H1 (cell line): ENCODE measurements around the gene SRCIN1. TPM values are rescaled to one million over a fixed set of nuclear protein-coding genes. Genes with fewer than 3 reads are reported as not detected.

Experiments
- CTCF ChIA-PET: fragments of 300-600 bp; sonication (Branson Sonifier 250); formaldehyde crosslinking; loops from one replicate; lab custom pipeline; 2021; ENCODE audit not compliant: partially characterized antibody; lab: Charles Lee
- POLR2A ChIA-PET: fragments of 300-600 bp; sonication (Branson Sonifier 250); formaldehyde crosslinking; loops from one replicate; lab custom pipeline; 2021; ENCODE audit warnings: inconsistent platforms; ENCODE audit not compliant: partially characterized antibody; lab: Charles Lee
- DNase-seq, 2 experiments: peaks; one replicate each; pipeline versions ENCODE4 v3.0.0 to v3.0.0-alpha.2; 2010 to 2022; ENCODE audit warnings: low spot score in 2 of 2, low read depth in 1 of 2, mixed read lengths in 1 of 2
- FAIRE-seq: peaks from 2 replicates; lab custom pipeline; 2011; peaks lifted over from hg19 to GRCh38; lab: Jason Lieb, UNC
- H2AFZ ChIP-seq: 2 replicates; pipeline ENCODE4 v1.8.1; 2012; ENCODE audit warnings: low read length, inconsistent platforms
- H2AK5ac ChIP-seq: 2 replicates; pipeline ENCODE4 v1.6.1; 2013; ENCODE audit warnings: low read depth, low read length
- H2BK120ac ChIP-seq: replicated peaks from 2 replicates; pipeline ENCODE3; 2013; ENCODE audit warnings: low read depth, low read length, inconsistent platforms
- H2BK12ac ChIP-seq: 2 replicates; pipeline ENCODE4 v1.6.1; 2013; ENCODE audit warnings: low read depth, low read length
- H2BK15ac ChIP-seq: 2 replicates; pipeline ENCODE4 v1.6.1; 2013; ENCODE audit warnings: low read length
- H2BK20ac ChIP-seq: 2 replicates; pipeline ENCODE4 v1.6.1; 2013; ENCODE audit warnings: low read length
- H2BK5ac ChIP-seq: 2 replicates; pipeline ENCODE4 v1.6.1; 2013; ENCODE audit warnings: low read depth, low read length
- H3K14ac ChIP-seq: 2 replicates; pipeline ENCODE4 v1.6.1; 2013; ENCODE audit warnings: inconsistent platforms; ENCODE audit not compliant: insufficient read length
- H3K18ac ChIP-seq: 2 replicates; pipeline ENCODE4 v1.6.1; 2013; ENCODE audit warnings: low read length; ENCODE audit errors: extremely low read depth
- H3K23ac ChIP-seq: 2 replicates; pipeline ENCODE4 v1.6.1; 2013; ENCODE audit warnings: inconsistent platforms; ENCODE audit not compliant: insufficient read length
- H3K23me2 ChIP-seq: 2 replicates; pipeline ENCODE4 v1.6.1; 2013; ENCODE audit warnings: low read depth, low read length
- H3K27ac ChIP-seq: 2 replicates; pipeline ENCODE4 v1.6.1; 2011; ENCODE audit warnings: low read depth, low read length, inconsistent platforms
- H3K27me3 ChIP-seq, 4 experiments: replicated peaks in 1 of 4; 1 replicate in 1 of 4; 2 replicates in 3 of 4; pipeline versions ENCODE4 v1.6.1 to v1.8.1; 2011 to 2013; ENCODE audit warnings: low read length in 3 of 4, mild to moderate bottlenecking in 3 of 4, inconsistent platforms in 2 of 4, mixed read lengths in 2 of 4, moderate library complexity in 1 of 4; ENCODE audit not compliant: control insufficient read depth in 3 of 4, insufficient read depth in 3 of 4; ENCODE audit errors: extremely low read depth in 1 of 4
- H3K36me3 ChIP-seq, 4 experiments: 2 replicates each; pipeline versions ENCODE4 v1.6.1 to v1.8.1; 2011 to 2013; ENCODE audit warnings: mild to moderate bottlenecking in 4 of 4, low read length in 3 of 4, moderate library complexity in 2 of 4, control low read depth in 1 of 4, inconsistent platforms in 1 of 4; ENCODE audit not compliant: insufficient read depth in 4 of 4, control insufficient read depth in 2 of 4
- H3K4ac ChIP-seq: replicated peaks from 2 replicates; pipeline ENCODE3; 2013; ENCODE audit warnings: low read length, low read depth, mixed read lengths, inconsistent platforms; ENCODE audit not compliant: insufficient read length
- H3K4me1 ChIP-seq, 4 experiments: replicated peaks in 1 of 4; 1 replicate in 1 of 4; 2 replicates in 3 of 4; pipeline versions ENCODE4 v1.6.1 to v1.8.1; 2011 to 2013; ENCODE audit warnings: low read length in 3 of 4, inconsistent platforms in 2 of 4, mixed read lengths in 1 of 4; ENCODE audit not compliant: insufficient read depth in 4 of 4, control insufficient read depth in 3 of 4
- H3K4me2 ChIP-seq, 2 experiments: 2 replicates each; pipeline versions ENCODE4 v1.6.1 to v1.8.1; 2011 to 2013; ENCODE audit warnings: low read depth in 2 of 2, low read length in 2 of 2, control low read depth in 1 of 2, inconsistent platforms in 1 of 2, mild to moderate bottlenecking in 1 of 2; ENCODE audit not compliant: insufficient read depth in 1 of 2
- H3K4me3 ChIP-seq, 4 experiments: fragments of 200-600, 300-600 bp in 1 of 4; sonication (generic), shearing (Covaris generic), sonication (Bioruptor Twin) in 1 of 4; 2 replicates each; pipeline versions ENCODE4 v1.5.1 to v1.8.1; 2011 to 2016; ENCODE audit warnings: low read length in 4 of 4, low read depth in 3 of 4, control low read depth in 2 of 4, inconsistent platforms in 2 of 4, mild to moderate bottlenecking in 2 of 4, mixed read lengths in 1 of 4, moderate library complexity in 1 of 4; ENCODE audit not compliant: insufficient read depth in 2 of 4; ENCODE audit errors: extremely low read depth in 1 of 4
- H3K56ac ChIP-seq: replicated peaks from 2 replicates; pipeline ENCODE3; 2013; ENCODE audit warnings: low read depth, mild to moderate bottlenecking, mixed read lengths, low read length, inconsistent platforms; ENCODE audit not compliant: insufficient read length
- H3K79me1 ChIP-seq: 2 replicates; pipeline ENCODE4 v1.6.1; 2013; ENCODE audit warnings: low read depth, low read length, control low read depth
- H3K79me2 ChIP-seq, 2 experiments: 2 replicates each; pipeline versions ENCODE4 v1.6.1 to v1.8.1; 2012 to 2013; ENCODE audit warnings: low read length in 2 of 2, mild to moderate bottlenecking in 2 of 2, inconsistent platforms in 1 of 2; ENCODE audit not compliant: insufficient read depth in 2 of 2, control insufficient read depth in 1 of 2
- H3K9ac ChIP-seq, 4 experiments: replicated peaks in 1 of 4; 1 replicate in 1 of 4; 2 replicates in 3 of 4; pipeline versions ENCODE4 v1.6.1 to v1.8.1; 2011 to 2013; ENCODE audit warnings: low read depth in 3 of 4, low read length in 3 of 4, control low read depth in 2 of 4, mild to moderate bottlenecking in 2 of 4, moderate library complexity in 2 of 4, inconsistent platforms in 1 of 4; ENCODE audit errors: extremely low read depth in 1 of 4
- H3K9me3 ChIP-seq, 2 experiments: 2 replicates each; pipeline versions ENCODE4 v1.6.1 to v1.8.1; 2012 to 2013; ENCODE audit warnings: mild to moderate bottlenecking in 2 of 2, moderate library complexity in 2 of 2, control low read depth in 1 of 2, inconsistent platforms in 1 of 2, low read depth in 1 of 2, low read length in 1 of 2, mixed read lengths in 1 of 2; ENCODE audit not compliant: insufficient read depth in 2 of 2
- H4K20me1 ChIP-seq, 2 experiments: replicated peaks in 1 of 2; 2 replicates each; pipeline versions ENCODE3 to v1.8.1; 2011 to 2013; ENCODE audit warnings: inconsistent platforms in 2 of 2, low read length in 2 of 2, mild to moderate bottlenecking in 1 of 2; ENCODE audit not compliant: insufficient read depth in 2 of 2, control insufficient read depth in 1 of 2
- H4K5ac ChIP-seq: 2 replicates; pipeline ENCODE4 v1.6.1; 2013; ENCODE audit warnings: low read length, low read depth, mixed read lengths, inconsistent platforms; ENCODE audit not compliant: insufficient read length
- H4K8ac ChIP-seq: 2 replicates; pipeline ENCODE4 v1.8.0; 2013; ENCODE audit warnings: mild to moderate bottlenecking, moderate library complexity, low read length, inconsistent platforms; ENCODE audit not compliant: insufficient read depth; ENCODE audit errors: extremely low read depth
- H4K91ac ChIP-seq: replicated peaks from 2 replicates; pipeline ENCODE3; 2013; ENCODE audit warnings: low read length, mixed read lengths, inconsistent platforms; ENCODE audit not compliant: insufficient read length
- ASH2L ChIP-seq: fragments of 200-600, 300-600 bp; sonication (generic); IDR thresholded peaks from one replicate; pipeline ENCODE4 v1.7.1; 2017; ENCODE audit warnings: low read length
- CTBP2 ChIP-seq: IDR thresholded peaks from 2 replicates; pipeline ENCODE4 v1.7.0; 2011; ENCODE audit warnings: borderline replicate concordance, mild to moderate bottlenecking, moderate library complexity, mixed read lengths, low read length; ENCODE audit not compliant: insufficient read depth, insufficient read length
- GTF2F1 ChIP-seq: IDR thresholded peaks from 2 replicates; pipeline ENCODE4 v1.6.1; 2012; ENCODE audit warnings: low read depth, low read length, improper control_type of control experiment, borderline replicate concordance
- HDAC6 ChIP-seq: IDR thresholded peaks from one replicate; pipeline ENCODE4 v1.7.1; 2012; ENCODE audit warnings: low read depth, mild to moderate bottlenecking, inconsistent platforms, low read length, moderate library complexity
- JUN ChIP-seq: IDR thresholded peaks from 2 replicates; pipeline ENCODE4 v1.6.1; 2011; ENCODE audit warnings: low read depth, mild to moderate bottlenecking, improper control_type of control experiment, low read length
- MAFK ChIP-seq: IDR thresholded peaks from 2 replicates; pipeline ENCODE4 v1.6.1; 2012; ENCODE audit warnings: low read depth, mild to moderate bottlenecking, improper control_type of control experiment, low read length
- NANOG ChIP-seq: IDR thresholded peaks from 2 replicates; pipeline ENCODE4 v1.6.1; 2011; ENCODE audit warnings: low read length, low read depth, mild to moderate bottlenecking, inconsistent platforms; ENCODE audit not compliant: insufficient read depth, poor library complexity, severe bottlenecking
- NRF1 ChIP-seq: IDR thresholded peaks from 2 replicates; pipeline ENCODE4 v1.6.1; 2011; ENCODE audit warnings: mild to moderate bottlenecking, low read depth, low read length, improper control_type of control experiment
- SIN3A ChIP-seq, 2 experiments: IDR thresholded peaks in 1 of 2; conservative IDR thresholded peaks in 1 of 2; 2 replicates each; pipeline ENCODE4 v1.6.1; 2011 to 2012; ENCODE audit warnings: low read length in 2 of 2, improper control_type of control experiment in 1 of 2, low read depth in 1 of 2, mild to moderate bottlenecking in 1 of 2
- SIRT6 ChIP-seq: IDR thresholded peaks from one replicate; pipeline ENCODE4 v1.7.1; 2012; ENCODE audit warnings: low read length, inconsistent platforms
- SP4 ChIP-seq: IDR thresholded peaks from 2 replicates; pipeline ENCODE4 v1.6.1; 2012; ENCODE audit warnings: low read length, inconsistent platforms
- WGBS, 2 experiments: shearing (Covaris generic) in 1 of 2; methylation state at CpG; one replicate each; pipeline versions ENCODE4 v1.1.6 to v1.1.7; 2013 to 2015; ENCODE audit warnings: low lambda C conversion rate in 2 of 2, mixed read lengths in 2 of 2, inconsistent platforms in 1 of 2, low coverage in 1 of 2, missing lambda C conversion rate in 1 of 2; ENCODE audit not compliant: insufficient replicate concordance in 2 of 2, insufficient coverage in 1 of 2, insufficient read length in 1 of 2; ENCODE audit errors: extremely low coverage in 1 of 2, missing lambda C conversion rate in 1 of 2; 5-methylcytosine and 5-hydroxymethylcytosine counted together
- polyA plus RNA-seq, 7 experiments: library from polyadenylated mRNA; depleted of rRNA in 3 of 7; stranded (reverse) in 5 of 7; unstranded in 2 of 7; fragments of >200 nt in 5 of 7; fragments of 200-250 nt in 2 of 7; gene quantifications; 1 replicate in 5 of 7; 2 replicates in 1 of 7; 4 replicates in 1 of 7; pipeline versions ENCODE4 v1.2.1 to v1.2.3, GENCODE V29; 2011 to 2013; ENCODE audit warnings: missing spikeins in 2 of 7, mixed read lengths in 2 of 7
- total RNA-seq: library from RNA; stranded (reverse); fragmentation: NEBNext Ultra II Directional; extraction: Animal tissue kit (Norgen Biotek cat#: 25700); gene quantifications from 2 replicates; pipeline ENCODE4 v1.2.1, GENCODE V29; 2021

The SRCIN1 gene
- total and polyA plus RNA-seq, 2 of the 8 experiments (the other 6 are each of a cell fraction or from before 2014, with no cell fraction given) = 2.8 to 3.8 TPM

- DNase-seq (no peak), FAIRE-seq (no peak)
- Histone ChIP-seq H2BK15ac (peak overlapping the region; percentile 47), H3K27me3 (peaks cover 0 to 4% (median 1%) of the 10 kb centered on the region in 4 experiments; a peak in 3 of 7 replicates), H4K91ac (no peak overlapping the region), H4K20me1 (peaks cover 0 to 9% of the 10 kb centered on the region in 2 experiments), H3K14ac (no peak overlapping the region), H4K8ac (no peak overlapping the region; the same call in 1 of the 2 replicates), H3K23ac (no peak overlapping the region), H3K4me3 (no peak overlapping the region), H3K9me3 (no peaks in the 10 kb centered on the region), H3K27ac (no peak overlapping the region), H3K18ac (no peak overlapping the region; the same call in 1 of the 2 replicates), H2AK5ac (no peak overlapping the region), H2BK5ac (no peak overlapping the region; the same call in 1 of the 2 replicates), H3K9ac (no peak overlapping the region), H4K5ac (no peak overlapping the region), H3K79me1 (0 out of 2 replicates have a peak, but pooled peaks cover 2% of the 10 kb centered on the region), H3K4ac (no peak overlapping the region), H3K36me3 (no peaks in the 10 kb centered on the region; a peak in 1 of 8 replicates), H2BK12ac (no peak overlapping the region; the same call in 1 of the 2 replicates), H3K56ac (no peak overlapping the region), H3K4me2 (peak overlapping the region; percentile 6 to 11; a peak in 2 of 4 replicates), H2BK120ac (no peak overlapping the region), H3K23me2 (no peaks in the 10 kb centered on the region), H3K79me2 (no peaks in the 10 kb centered on the region), H2AFZ (no peak overlapping the region), H3K4me1 (peaks cover 3 to 49% (median 27%) of the 10 kb centered on the region in 4 experiments), H2BK20ac (no peak overlapping the region)
- 58% methylated on average over 13 of the region's 13 CpGs; no CpG with 5 or more reads in 1 of the 2 experiments for WGBS, 2 experiments
- POLR2A ChIA-PET = interaction anchor here (0.6 to 6.2 kb wide), 9 partner anchors 9 to 136 kb away, joined by 3 to 32 read pairs (median 3); no protein-coding TSS in a partner anchor
- CTCF ChIA-PET = interaction anchor here (0.7 to 32.0 kb wide), 9 partner anchors 13 to 147 kb away, joined by 3 to 914 read pairs (median 7); partner anchors contain the start of gene SRCIN1
- no peak for TF ChIP-seq CTBP2
- no peak for TF ChIP-seq SIRT6
- TF ChIP-seq SP4 = no peak
- TF ChIP-seq ASH2L = no peak
- no peak for TF ChIP-seq NANOG
- no peak for TF ChIP-seq JUN
- TF ChIP-seq MAFK = no peak
- TF ChIP-seq GTF2F1 = no peak
- TF ChIP-seq NRF1 = no peak
- TF ChIP-seq SIN3A (conservative IDR thresholded peaks at IDR 0.05 in 1 of 2, IDR thresholded peaks at IDR 0.05 in 1 of 2; ENCODE audit: low read depth in 1 of 2, low read length in 2 of 2) = no peak
- TF ChIP-seq HDAC6 = no peak
These were observed 17.6 kb downstream of the SRCIN1 start for GRCh38 chr17:38587947-38588787.
